Ishikawa (cell line): Measurements from ENCODE around the gene SLC39A6.

ENCODE experiments used
- CEBPB ChIP-seq: IDR thresholded peaks from 2 replicates; pipeline ENCODE4 v1.6.1; 2012
- CREB1 ChIP-seq: IDR thresholded peaks from 2 replicates; pipeline ENCODE4 v1.6.1; 2012; ENCODE audit warnings: low read depth
- EGR1 ChIP-seq: IDR thresholded peaks from 2 replicates; pipeline ENCODE4 v1.6.1; 2012
- EP300 ChIP-seq: IDR thresholded peaks from 2 replicates; pipeline ENCODE4 v1.6.1; 2012; ENCODE audit warnings: borderline replicate concordance
- FOXM1 ChIP-seq: IDR thresholded peaks from 2 replicates; pipeline ENCODE4 v1.6.1; 2012; ENCODE audit warnings: low read depth, borderline replicate concordance
- NFIC ChIP-seq: IDR thresholded peaks from 2 replicates; pipeline ENCODE4 v1.6.1; 2012
- RAD21 ChIP-seq: IDR thresholded peaks from 2 replicates; pipeline ENCODE4 v1.6.1; 2012; ENCODE audit warnings: low read depth
- TAF1 ChIP-seq: IDR thresholded peaks from 2 replicates; pipeline ENCODE4 v1.6.1; 2012; ENCODE audit warnings: low read depth, mild to moderate bottlenecking
- TCF12 ChIP-seq: IDR thresholded peaks from 2 replicates; pipeline ENCODE4 v1.6.1; 2012; ENCODE audit warnings: low read depth
- TEAD4 ChIP-seq: IDR thresholded peaks from 2 replicates; pipeline ENCODE4 v1.6.1; 2012
- YY1 ChIP-seq: IDR thresholded peaks from 2 replicates; pipeline ENCODE4 v1.6.1; 2012; ENCODE audit warnings: low read depth
- ZBTB7A ChIP-seq: IDR thresholded peaks from 2 replicates; pipeline ENCODE4 v1.6.1; 2012; ENCODE audit warnings: low read depth
- TF ChIP-seq, protein P1 (sequence below): IDR thresholded peaks from 2 replicates; pipeline ENCODE4 v1.6.1; 2012
- TF ChIP-seq, protein P2 (sequence below): IDR thresholded peaks from 2 replicates; pipeline ENCODE4 v1.6.1; 2012
- TF ChIP-seq, protein P3 (sequence below): IDR thresholded peaks from 2 replicates; pipeline ENCODE4 v1.6.1; 2012; ENCODE audit warnings: low read depth, mild to moderate bottlenecking

Gene SLC39A6

GRCh38 chr18:36141576-36141975 lies 12.4 kb upstream of the SLC39A6 start:
- TF ChIP-seq TCF12: no peak
- no peak for TF ChIP-seq RAD21
- TF ChIP-seq NFIC: no peak
- TF ChIP-seq, protein P1, sequence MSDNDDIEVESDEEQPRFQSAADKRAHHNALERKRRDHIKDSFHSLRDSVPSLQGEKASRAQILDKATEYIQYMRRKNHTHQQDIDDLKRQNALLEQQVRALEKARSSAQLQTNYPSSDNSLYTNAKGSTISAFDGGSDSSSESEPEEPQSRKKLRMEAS: no peak
- no peak for TF ChIP-seq YY1
- TF ChIP-seq, protein P2, sequence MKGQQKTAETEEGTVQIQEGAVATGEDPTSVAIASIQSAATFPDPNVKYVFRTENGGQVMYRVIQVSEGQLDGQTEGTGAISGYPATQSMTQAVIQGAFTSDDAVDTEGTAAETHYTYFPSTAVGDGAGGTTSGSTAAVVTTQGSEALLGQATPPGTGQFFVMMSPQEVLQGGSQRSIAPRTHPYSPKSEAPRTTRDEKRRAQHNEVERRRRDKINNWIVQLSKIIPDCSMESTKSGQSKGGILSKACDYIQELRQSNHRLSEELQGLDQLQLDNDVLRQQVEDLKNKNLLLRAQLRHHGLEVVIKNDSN: no peak
- no peak for TF ChIP-seq TEAD4
- TF ChIP-seq CREB1: no peak
- TF ChIP-seq FOXM1: no peak
- TF ChIP-seq EGR1: no peak
- TF ChIP-seq CEBPB: no peak
- TF ChIP-seq ZBTB7A: no peak
- no peak for TF ChIP-seq EP300
- TF ChIP-seq, protein P3, sequence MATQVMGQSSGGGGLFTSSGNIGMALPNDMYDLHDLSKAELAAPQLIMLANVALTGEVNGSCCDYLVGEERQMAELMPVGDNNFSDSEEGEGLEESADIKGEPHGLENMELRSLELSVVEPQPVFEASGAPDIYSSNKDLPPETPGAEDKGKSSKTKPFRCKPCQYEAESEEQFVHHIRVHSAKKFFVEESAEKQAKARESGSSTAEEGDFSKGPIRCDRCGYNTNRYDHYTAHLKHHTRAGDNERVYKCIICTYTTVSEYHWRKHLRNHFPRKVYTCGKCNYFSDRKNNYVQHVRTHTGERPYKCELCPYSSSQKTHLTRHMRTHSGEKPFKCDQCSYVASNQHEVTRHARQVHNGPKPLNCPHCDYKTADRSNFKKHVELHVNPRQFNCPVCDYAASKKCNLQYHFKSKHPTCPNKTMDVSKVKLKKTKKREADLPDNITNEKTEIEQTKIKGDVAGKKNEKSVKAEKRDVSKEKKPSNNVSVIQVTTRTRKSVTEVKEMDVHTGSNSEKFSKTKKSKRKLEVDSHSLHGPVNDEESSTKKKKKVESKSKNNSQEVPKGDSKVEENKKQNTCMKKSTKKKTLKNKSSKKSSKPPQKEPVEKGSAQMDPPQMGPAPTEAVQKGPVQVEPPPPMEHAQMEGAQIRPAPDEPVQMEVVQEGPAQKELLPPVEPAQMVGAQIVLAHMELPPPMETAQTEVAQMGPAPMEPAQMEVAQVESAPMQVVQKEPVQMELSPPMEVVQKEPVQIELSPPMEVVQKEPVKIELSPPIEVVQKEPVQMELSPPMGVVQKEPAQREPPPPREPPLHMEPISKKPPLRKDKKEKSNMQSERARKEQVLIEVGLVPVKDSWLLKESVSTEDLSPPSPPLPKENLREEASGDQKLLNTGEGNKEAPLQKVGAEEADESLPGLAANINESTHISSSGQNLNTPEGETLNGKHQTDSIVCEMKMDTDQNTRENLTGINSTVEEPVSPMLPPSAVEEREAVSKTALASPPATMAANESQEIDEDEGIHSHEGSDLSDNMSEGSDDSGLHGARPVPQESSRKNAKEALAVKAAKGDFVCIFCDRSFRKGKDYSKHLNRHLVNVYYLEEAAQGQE: no peak
- TF ChIP-seq TAF1: no peak

DNA sequence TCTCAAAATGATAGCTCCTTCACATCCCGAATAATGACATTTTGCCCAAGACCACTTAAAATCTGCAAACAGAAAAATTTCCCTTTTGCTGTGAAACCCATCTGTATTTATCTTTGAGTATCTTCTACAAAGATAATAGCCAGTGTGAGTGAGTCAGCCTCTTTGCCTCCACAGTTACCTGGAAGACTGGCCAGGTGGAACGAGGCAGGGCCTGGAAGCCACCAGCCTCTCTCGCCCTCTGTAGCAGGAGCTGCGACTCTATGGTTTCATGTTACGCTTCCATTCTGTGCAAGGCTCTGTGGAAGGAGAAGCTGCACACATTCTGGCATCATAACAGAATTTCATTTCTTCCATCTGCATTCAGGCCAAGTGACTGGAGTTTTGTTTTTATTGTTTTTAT lies 10.1 kb upstream of the SLC39A6 start:
- TF ChIP-seq TAF1: no peak
- TF ChIP-seq EP300: no peak
- TF ChIP-seq EGR1: no peak
- TF ChIP-seq, protein P2: no peak
- TF ChIP-seq CREB1: no peak
- TF ChIP-seq CEBPB: no peak
- TF ChIP-seq, protein P3: no peak
- TF ChIP-seq TCF12: no peak
- TF ChIP-seq YY1: no peak
- TF ChIP-seq ZBTB7A: no peak
- no peak for TF ChIP-seq FOXM1
- TF ChIP-seq, protein P1: no peak
- no peak for TF ChIP-seq RAD21
- TF ChIP-seq NFIC: no peak
- no peak for TF ChIP-seq TEAD4

DNA sequence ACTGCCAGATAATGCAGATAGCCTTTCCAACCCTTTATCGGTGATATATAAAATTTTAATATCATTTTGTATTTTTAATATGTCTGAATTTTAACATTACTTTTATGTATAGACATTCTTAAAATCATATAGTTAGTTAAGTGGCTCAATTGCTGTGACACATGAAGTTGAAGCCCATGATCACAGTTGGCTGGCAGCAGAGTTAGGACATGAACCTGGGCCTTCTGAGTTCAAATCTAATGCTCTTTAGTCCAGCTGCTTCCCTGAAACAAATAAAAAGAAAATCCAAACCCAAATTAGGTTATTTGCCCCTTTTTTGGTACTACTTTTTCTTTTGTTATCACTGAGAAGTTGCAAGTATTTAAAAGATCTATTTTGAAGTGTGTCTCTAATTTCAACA lies 6.1 kb upstream of the SLC39A6 start:
- TF ChIP-seq, protein P2: no peak
- TF ChIP-seq EGR1: no peak
- TF ChIP-seq YY1: no peak
- TF ChIP-seq CREB1: no peak
- TF ChIP-seq, protein P1: no peak
- no peak for TF ChIP-seq TAF1
- TF ChIP-seq EP300: no peak
- TF ChIP-seq RAD21: no peak
- TF ChIP-seq ZBTB7A: no peak

- no peak for TF ChIP-seq YY1
- TF ChIP-seq TAF1: no peak
- no peak for TF ChIP-seq RAD21
- TF ChIP-seq ZBTB7A: no peak
- no peak for TF ChIP-seq TCF12
- TF ChIP-seq EP300: no peak
- TF ChIP-seq CEBPB: no peak
- no peak for TF ChIP-seq TEAD4
- TF ChIP-seq, protein P1: no peak
- TF ChIP-seq, protein P3: no peak
- TF ChIP-seq, protein P2: no peak
- TF ChIP-seq CREB1: no peak
- TF ChIP-seq NFIC: no peak
- TF ChIP-seq FOXM1: no peak
- TF ChIP-seq EGR1: no peak
These were observed 3.6 kb upstream of the SLC39A6 start for GRCh38 chr18:36132756-36133155.
